Measurements from ENCODE around the gene TSPEAR. TPM values are rescaled to one million over a fixed set of nuclear protein-coding genes. Genes with fewer than 3 reads are reported as not detected.

The TSPEAR gene
- total RNA-seq, 4 donors from 2014 or later = not detected

DNA sequence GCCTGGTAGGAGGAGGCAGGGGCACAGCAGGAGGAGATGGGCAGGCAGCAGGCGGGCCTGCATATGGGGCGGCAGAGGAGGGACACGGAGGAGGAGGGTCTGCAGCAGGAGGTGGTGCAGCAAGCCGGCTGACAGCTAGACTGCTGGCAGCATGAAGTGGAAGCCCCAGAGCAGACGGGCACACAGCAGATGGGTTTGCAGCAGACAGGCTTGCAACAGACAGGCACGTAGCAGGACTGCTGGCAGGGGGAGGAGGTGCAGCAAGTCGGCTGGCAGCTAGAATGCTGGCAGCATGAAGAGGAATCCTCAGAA is 131.6 kb downstream of the TSPEAR start:
- H3K4me1 ChIP-seq = no peaks in the 10 kb centered on the region
- intact Hi-C loops (cut with DNase I; ENCODE audit: low total_unique reads) (no loop called here), in situ Hi-C loops (cut with MboI; ENCODE audit: low sequenced_read_pairs in 4 of 4) (no loop called here)
- no peak overlapping the region for H3K4me3 ChIP-seq
- no peak for TF ChIP-seq POLR2A (IDR thresholded peaks at IDR 0.05)
- TF ChIP-seq, protein P1, sequence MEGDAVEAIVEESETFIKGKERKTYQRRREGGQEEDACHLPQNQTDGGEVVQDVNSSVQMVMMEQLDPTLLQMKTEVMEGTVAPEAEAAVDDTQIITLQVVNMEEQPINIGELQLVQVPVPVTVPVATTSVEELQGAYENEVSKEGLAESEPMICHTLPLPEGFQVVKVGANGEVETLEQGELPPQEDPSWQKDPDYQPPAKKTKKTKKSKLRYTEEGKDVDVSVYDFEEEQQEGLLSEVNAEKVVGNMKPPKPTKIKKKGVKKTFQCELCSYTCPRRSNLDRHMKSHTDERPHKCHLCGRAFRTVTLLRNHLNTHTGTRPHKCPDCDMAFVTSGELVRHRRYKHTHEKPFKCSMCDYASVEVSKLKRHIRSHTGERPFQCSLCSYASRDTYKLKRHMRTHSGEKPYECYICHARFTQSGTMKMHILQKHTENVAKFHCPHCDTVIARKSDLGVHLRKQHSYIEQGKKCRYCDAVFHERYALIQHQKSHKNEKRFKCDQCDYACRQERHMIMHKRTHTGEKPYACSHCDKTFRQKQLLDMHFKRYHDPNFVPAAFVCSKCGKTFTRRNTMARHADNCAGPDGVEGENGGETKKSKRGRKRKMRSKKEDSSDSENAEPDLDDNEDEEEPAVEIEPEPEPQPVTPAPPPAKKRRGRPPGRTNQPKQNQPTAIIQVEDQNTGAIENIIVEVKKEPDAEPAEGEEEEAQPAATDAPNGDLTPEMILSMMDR (IDR thresholded peaks at IDR 0.05 in 4 of 5, conservative IDR thresholded peaks at IDR 0.05 in 1 of 5) = no peak
- H3K27ac ChIP-seq = no peak overlapping the region
- no peaks in the 10 kb centered on the region for H3K36me3 ChIP-seq
- H3K9me3 ChIP-seq = peaks cover 0 to 12% (median 0%) of the 10 kb centered on the region in 3 donors
- peaks cover 0 to 16% (median 5%) of the 10 kb centered on the region in 3 donors for H3K27me3 ChIP-seq
- no peak for DNase-seq
- no peak for ATAC-seq

DNA sequence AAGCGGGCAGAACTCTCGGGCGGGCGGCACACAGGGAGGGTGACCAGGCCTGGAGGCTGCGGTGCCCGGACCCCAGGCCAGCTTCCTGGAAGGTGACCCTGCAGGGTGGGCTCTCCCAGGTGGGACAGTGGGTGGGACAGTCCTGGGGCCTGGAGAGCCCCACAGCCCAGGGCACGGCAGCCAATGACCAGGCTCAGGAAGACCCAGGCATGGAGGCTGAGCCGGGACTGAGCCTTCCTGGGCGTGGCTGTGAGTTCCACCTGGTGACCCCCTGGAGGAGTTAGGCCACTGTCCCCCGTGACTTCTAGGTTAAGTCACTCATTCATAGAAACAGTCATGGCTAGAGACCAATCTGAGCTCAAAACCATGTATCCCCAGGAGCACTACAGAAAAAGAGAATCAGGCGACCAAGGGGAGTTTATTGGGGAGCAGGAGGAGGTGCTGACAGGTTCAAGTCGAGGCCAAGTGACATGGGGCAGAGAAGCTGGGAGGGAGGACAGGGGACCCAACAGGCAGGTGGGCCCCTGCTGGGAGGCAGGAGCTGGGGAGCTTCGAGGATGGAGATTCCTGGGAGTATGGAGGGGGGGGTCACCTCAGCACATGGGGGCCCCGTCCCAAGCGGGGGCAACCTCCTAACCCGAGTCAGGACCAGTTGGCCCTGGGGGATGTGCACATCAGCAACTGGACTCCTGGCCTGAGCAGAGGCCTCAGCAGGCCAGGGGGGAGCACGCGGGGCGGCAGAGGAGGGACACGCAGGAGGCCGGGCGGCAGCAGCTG is 132.1 kb downstream of the TSPEAR start:
- in situ Hi-C loops (cut with MboI; ENCODE audit: low sequenced_read_pairs in 4 of 4) = no loop called here
- Histone ChIP-seq H3K9me3 (peaks cover 0 to 12% (median 0%) of the 10 kb centered on the region in 3 donors), H3K4me1 (no peaks in the 10 kb centered on the region), H3K36me3 (no peaks in the 10 kb centered on the region), H3K4me3 (no peak overlapping the region), H3K27me3 (peaks cover 0 to 19% (median 5%) of the 10 kb centered on the region in 3 donors), H3K27ac (no peak overlapping the region)
- DNase-seq (no peak), ATAC-seq (no peak)
- TF ChIP-seq POLR2A (IDR thresholded peaks at IDR 0.05) = no peak
- TF ChIP-seq, protein P1 (IDR thresholded peaks at IDR 0.05 in 4 of 5, conservative IDR thresholded peaks at IDR 0.05 in 1 of 5) = no peak
- intact Hi-C loops (cut with DNase I; ENCODE audit: low total_unique reads) = no loop called here

DNA sequence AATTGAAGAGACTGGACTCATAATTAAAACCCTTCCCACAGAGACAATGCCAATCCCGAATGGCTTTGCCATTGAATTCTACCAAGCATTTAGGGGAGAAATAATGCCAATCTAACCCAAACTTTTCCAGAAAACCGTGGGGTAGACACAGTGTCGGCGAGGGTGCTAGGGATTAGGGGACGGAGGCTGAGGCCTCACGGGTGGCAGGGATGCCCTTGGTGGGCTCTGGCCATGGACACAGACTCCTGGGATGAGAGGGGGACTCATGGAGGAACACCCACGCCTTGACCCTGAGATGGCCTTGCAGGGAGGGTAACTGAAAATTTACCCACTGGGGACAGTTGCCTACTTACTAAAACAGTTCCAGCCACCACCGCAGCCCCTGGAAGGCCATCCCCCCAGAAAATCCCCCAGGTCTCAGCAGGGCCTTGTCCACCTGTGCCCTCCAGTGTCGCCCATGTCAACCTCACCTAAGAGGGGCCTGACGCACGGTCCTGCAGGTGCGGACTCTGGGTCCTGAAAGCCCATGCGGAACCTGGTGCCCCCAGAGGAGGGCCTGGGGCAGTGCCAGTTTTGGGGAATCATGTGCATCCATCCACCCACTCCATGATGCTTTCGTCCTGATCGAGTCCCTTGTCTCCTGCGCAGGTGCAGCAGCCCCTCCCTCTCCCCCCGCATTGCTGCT is 132.9 kb downstream of the TSPEAR start:
- Histone ChIP-seq H3K9me3 (peaks cover 0 to 12% (median 0%) of the 10 kb centered on the region in 3 donors), H3K36me3 (no peaks in the 10 kb centered on the region), H3K4me3 (no peak overlapping the region), H3K27ac (no peak overlapping the region), H3K4me1 (no peaks in the 10 kb centered on the region), H3K27me3 (peaks cover 0 to 19% (median 5%) of the 10 kb centered on the region in 3 donors)
- no peak for TF ChIP-seq POLR2A (IDR thresholded peaks at IDR 0.05)
- TF ChIP-seq, protein P1 (IDR thresholded peaks at IDR 0.05 in 4 of 5, conservative IDR thresholded peaks at IDR 0.05 in 1 of 5) = no peak
- intact Hi-C loops (cut with DNase I; ENCODE audit: low total_unique reads) = no loop called here
- DNase-seq = no peak
- no peak for ATAC-seq
- in situ Hi-C loops (cut with MboI; ENCODE audit: low sequenced_read_pairs in 4 of 4) = no loop called here

DNA sequence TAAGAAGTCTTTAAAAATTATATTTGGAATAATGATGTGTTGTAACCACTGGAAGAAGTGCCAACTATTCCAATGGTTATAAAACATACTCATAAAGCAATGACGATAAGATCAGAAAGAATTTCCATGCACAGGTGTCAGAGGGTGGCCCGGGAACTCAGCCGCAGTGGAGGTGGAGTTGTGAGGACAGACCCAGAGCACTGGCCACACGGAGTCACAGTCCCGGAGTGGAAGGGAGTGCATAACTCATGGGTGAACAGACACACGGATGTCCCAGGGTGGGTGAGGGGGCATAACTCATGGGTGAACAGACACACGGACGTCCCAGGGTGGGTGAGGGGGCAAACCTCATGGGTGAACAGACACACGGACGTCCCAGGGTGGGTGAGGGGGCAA is 135.3 kb downstream of the TSPEAR start:
- TF ChIP-seq, protein P1 (IDR thresholded peaks at IDR 0.05 in 4 of 5, conservative IDR thresholded peaks at IDR 0.05 in 1 of 5) = no peak
- no peak for TF ChIP-seq POLR2A (IDR thresholded peaks at IDR 0.05)
- H3K27ac ChIP-seq = no peak overlapping the region
- ATAC-seq (no peak), DNase-seq (no peak)
- in situ Hi-C loops (cut with MboI; ENCODE audit: low sequenced_read_pairs in 4 of 4) (no loop called here), intact Hi-C loops (cut with DNase I; ENCODE audit: low total_unique reads) (no loop called here)
- no peak overlapping the region for H3K4me3 ChIP-seq
- H3K27me3 ChIP-seq = peaks cover 0 to 26% (median 2%) of the 10 kb centered on the region in 3 donors
- no peaks in the 10 kb centered on the region for H3K4me1 ChIP-seq
- H3K36me3 ChIP-seq = no peaks in the 10 kb centered on the region
- peaks cover 0 to 1% (median 0%) of the 10 kb centered on the region in 3 donors for H3K9me3 ChIP-seq

All from gastrocnemius medialis (tissue), 4 donors.